NT2/D1 (cell line): ENCODE measurements around the gene SLC4A11.

Experiments
- SUZ12 ChIP-seq: IDR thresholded peaks from 2 replicates; pipeline ENCODE4 v1.6.1; 2011; ENCODE audit not compliant: insufficient read length, insufficient read depth; ENCODE audit errors: extremely low read depth
- YY1 ChIP-seq: IDR thresholded peaks from 2 replicates; pipeline ENCODE4 v1.6.1; 2011; ENCODE audit not compliant: insufficient read length, insufficient read depth
- ZNF274 ChIP-seq: IDR thresholded peaks from 2 replicates; pipeline ENCODE4 v1.6.1; 2011; ENCODE audit warnings: mild to moderate bottlenecking, low read depth, low read length

DNA sequence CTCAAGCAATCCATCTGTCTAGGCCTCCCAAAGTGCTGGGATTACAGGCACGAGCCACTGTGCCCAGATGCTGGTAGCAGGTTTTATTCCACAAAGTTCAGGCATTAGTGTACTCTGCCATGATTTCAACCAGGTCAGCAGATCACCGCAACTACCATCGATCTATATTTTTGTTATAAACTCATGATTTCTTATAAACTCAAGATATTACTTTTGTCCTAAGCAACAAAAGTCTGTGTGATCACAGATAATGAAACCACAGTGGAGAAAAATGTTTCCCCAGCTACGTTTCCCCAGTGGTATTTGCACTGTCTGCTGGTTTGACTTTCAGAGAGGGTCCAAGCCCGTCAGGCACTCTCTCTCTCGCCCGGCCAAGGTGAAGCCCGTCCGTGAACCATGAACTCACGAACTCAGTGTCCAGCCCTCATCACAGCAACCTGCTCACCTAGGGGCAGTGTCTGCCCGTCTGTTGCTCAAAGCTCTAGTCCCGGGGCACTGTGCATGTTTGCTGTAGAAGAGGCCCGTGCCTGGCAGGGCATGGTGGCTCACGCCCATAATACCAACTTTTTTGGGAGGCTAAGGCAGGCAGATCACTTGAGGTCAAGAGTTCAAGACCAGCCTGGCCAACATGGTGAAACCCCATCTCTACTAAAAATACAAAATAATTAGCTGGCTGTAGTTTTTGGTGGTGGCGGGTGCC, 7.0 kb downstream of the SLC4A11 start:
- TF ChIP-seq YY1 (no peak), ZNF274 (no peak), SUZ12 (no peak)
